ENCODE data around the gene CDC20.
A peak's percentile ranks its signal among the peaks of the same experiment; 100 is the strongest.

The CDC20 gene

GRCh38 chr1:43358746-43359693 is at the start of gene CDC20:
TSS of gene CDC20 (plus strand) at chr1:43358981. CDS start at chr1:43359216, 235 bp downstream.
- DNase-seq (ENCODE audit: low spot score) (peak; percentile 98), FAIRE-seq (peak; percentile 93)

- DNase-seq (ENCODE audit: low spot score), result no peak
- no peak for FAIRE-seq
Observed at GRCh38 chr1:43309405-43310025, 49.3 kb upstream of the CDC20 start.

GRCh38 chr1:43311521-43311920 is 47.3 kb upstream of the CDC20 start:
- FAIRE-seq, result no peak

GRCh38 chr1:43312212-43312623 is 46.6 kb upstream of the CDC20 start:
- FAIRE-seq, result no peak

More at GRCh38 chr1:43311521-43311920, 47.3 kb upstream of the CDC20 start:
- DNase-seq (ENCODE audit: low spot score), result no peak

GRCh38 chr1:43312663-43313515 is 45.9 kb upstream of the CDC20 start:
- DNase-seq (ENCODE audit: low spot score), result no peak
- FAIRE-seq, result no peak

More at GRCh38 chr1:43312212-43312623, 46.6 kb upstream of the CDC20 start:
- DNase-seq (ENCODE audit: low spot score), result no peak

GRCh38 chr1:43313771-43314170 is 45.0 kb upstream of the CDC20 start:
- no peak for DNase-seq (ENCODE audit: low spot score)
- peak; percentile 94 for FAIRE-seq

GRCh38 chr1:43314233-43314632 is 44.5 kb upstream of the CDC20 start:
- FAIRE-seq (no peak), DNase-seq (ENCODE audit: low spot score) (no peak)

GRCh38 chr1:43315481-43315880 is 43.3 kb upstream of the CDC20 start:
- FAIRE-seq, result no peak

GRCh38 chr1:43315963-43316737 is 42.6 kb upstream of the CDC20 start:
- peak; percentile 32 for FAIRE-seq
- no peak for DNase-seq (ENCODE audit: low spot score)

More at GRCh38 chr1:43315481-43315880, 43.3 kb upstream of the CDC20 start:
- no peak for DNase-seq (ENCODE audit: low spot score)

- no peak for FAIRE-seq
- no peak for DNase-seq (ENCODE audit: low spot score)
Observed at GRCh38 chr1:43316738-43317520, 41.9 kb upstream of the CDC20 start.

- peak; percentile 9 for FAIRE-seq
- no peak for DNase-seq (ENCODE audit: low spot score)
Observed at GRCh38 chr1:43317817-43318471, 40.8 kb upstream of the CDC20 start.

GRCh38 chr1:43318831-43319230 is 40.0 kb upstream of the CDC20 start:
- FAIRE-seq, result no peak
- no peak for DNase-seq (ENCODE audit: low spot score)

- DNase-seq (ENCODE audit: low spot score) (no peak), FAIRE-seq (peak; percentile 9)
Observed at GRCh38 chr1:43319288-43319687, 39.5 kb upstream of the CDC20 start.

- DNase-seq (ENCODE audit: low spot score) (no peak), FAIRE-seq (no peak)
Observed at GRCh38 chr1:43319766-43320165, 39.0 kb upstream of the CDC20 start.

- DNase-seq (ENCODE audit: low spot score), result no peak
- no peak for FAIRE-seq
Observed at GRCh38 chr1:43321331-43321891, 37.4 kb upstream of the CDC20 start.

GRCh38 chr1:43322506-43322905 is 36.3 kb upstream of the CDC20 start:
- DNase-seq (ENCODE audit: low spot score) (no peak), FAIRE-seq (no peak)

GRCh38 chr1:43324810-43325209 is 34.0 kb upstream of the CDC20 start:
- no peak for FAIRE-seq
- DNase-seq (ENCODE audit: low spot score), result no peak

- DNase-seq (ENCODE audit: low spot score) (no peak), FAIRE-seq (no peak)
Observed at GRCh38 chr1:43325381-43325780, 33.4 kb upstream of the CDC20 start.
